HUES6 (cell line): ENCODE results near the gene KIRREL2.

Experiments used
- H3K27ac ChIP-seq: 2 replicates; pipeline ENCODE4 v1.7.0; 2013; ENCODE audit warnings: low read depth, mild to moderate bottlenecking, low read length, inconsistent platforms
- H3K27me3 ChIP-seq: 2 replicates; pipeline ENCODE4 v1.6.1; 2013; ENCODE audit warnings: low read length; ENCODE audit not compliant: control insufficient read depth, insufficient read depth
- H3K36me3 ChIP-seq: 2 replicates; pipeline ENCODE4 v1.6.1; 2013; ENCODE audit warnings: low read length; ENCODE audit not compliant: control insufficient read depth, insufficient read depth
- H3K4me1 ChIP-seq: 2 replicates; pipeline ENCODE4 v1.6.1; 2013; ENCODE audit warnings: low read length; ENCODE audit not compliant: control insufficient read depth, insufficient read depth
- H3K4me3 ChIP-seq: 2 replicates; pipeline ENCODE4 v1.5.1; 2013; ENCODE audit warnings: low read depth, low read length
- H3K9ac ChIP-seq: one replicate; pipeline ENCODE4 v1.6.1; 2013; ENCODE audit warnings: mild to moderate bottlenecking, low read length
- H3K9me3 ChIP-seq: 2 replicates; pipeline ENCODE4 v1.6.1; 2013; ENCODE audit warnings: low read depth, low read length; ENCODE audit not compliant: control insufficient read depth, insufficient read depth

Gene KIRREL2

DNA sequence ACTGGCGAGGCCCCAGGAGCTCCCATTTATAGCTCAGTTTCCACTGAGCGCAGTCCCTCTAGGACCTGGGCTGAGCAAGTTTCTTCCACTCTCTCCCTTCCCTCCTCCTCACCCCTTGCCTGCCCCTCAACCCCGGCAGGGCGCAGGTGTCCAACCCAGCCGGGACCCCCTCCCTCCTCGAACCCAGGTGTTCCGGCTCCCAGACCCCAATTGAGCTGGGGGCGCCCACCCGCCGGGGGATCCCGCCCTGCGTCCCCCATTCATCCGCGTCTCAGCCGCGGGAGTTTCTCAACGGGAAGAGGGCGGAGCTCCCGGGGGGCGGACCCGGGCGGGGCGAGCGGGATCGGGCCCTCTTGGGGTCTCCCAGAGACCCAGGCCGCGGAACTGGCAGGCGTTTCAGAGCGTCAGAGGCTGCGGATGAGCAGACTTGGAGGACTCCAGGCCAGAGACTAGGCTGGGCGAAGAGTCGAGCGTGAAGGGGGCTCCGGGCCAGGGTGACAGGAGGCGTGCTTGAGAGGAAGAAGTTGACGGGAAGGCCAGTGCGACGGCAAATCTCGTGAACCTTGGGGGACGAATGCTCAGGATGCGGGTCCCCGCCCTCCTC is at the start of gene KIRREL2:
Gene KIRREL2 (plus strand): TSS at position 366 of the 604 bp plus-strand sequence. CDS start 209 bp downstream, at position 575.
- H3K9me3 ChIP-seq, result no peaks in the 10 kb centered on the region
- H3K36me3 ChIP-seq, result no peaks in the 10 kb centered on the region
- peaks cover 96% of the 10 kb centered on the region for H3K27me3 ChIP-seq
- no peak within 1 kb of the TSS for H3K9ac ChIP-seq
- H3K4me3 ChIP-seq, result peak within 1 kb of the TSS; percentile 70
- peaks cover 17% of the 10 kb centered on the region for H3K4me1 ChIP-seq
- H3K27ac ChIP-seq, result no peak within 1 kb of the TSS

DNA sequence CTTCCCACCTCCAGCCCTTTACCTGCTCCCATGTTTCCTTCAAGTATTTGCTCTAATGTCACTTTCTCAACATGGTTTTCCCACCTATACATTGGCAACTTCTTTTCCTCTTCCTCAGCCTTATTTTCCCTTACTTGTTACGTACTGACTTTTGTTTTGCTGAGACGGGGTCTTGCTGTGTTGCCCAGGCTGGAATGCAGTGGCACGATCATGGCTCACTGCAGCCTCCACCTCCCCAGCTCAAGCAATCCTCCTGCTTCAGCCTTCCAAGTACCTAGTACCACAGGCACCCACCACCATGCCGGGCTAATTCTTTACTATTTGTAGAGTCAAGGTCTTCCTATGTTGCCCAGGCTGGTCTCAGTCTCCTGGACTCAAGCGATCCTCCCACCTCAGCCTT is 49.1 kb upstream of the KIRREL2 start:
- Histone ChIP-seq H3K27me3 (no peaks in the 10 kb centered on the region; the same call in 1 of the 2 replicates), H3K27ac (no peak overlapping the region), H3K36me3 (no peaks in the 10 kb centered on the region), H3K4me3 (no peak overlapping the region), H3K4me1 (0 out of 2 replicates have a peak, but pooled peaks cover 5% of the 10 kb centered on the region), H3K9me3 (no peaks in the 10 kb centered on the region), H3K9ac (no peak overlapping the region)

DNA sequence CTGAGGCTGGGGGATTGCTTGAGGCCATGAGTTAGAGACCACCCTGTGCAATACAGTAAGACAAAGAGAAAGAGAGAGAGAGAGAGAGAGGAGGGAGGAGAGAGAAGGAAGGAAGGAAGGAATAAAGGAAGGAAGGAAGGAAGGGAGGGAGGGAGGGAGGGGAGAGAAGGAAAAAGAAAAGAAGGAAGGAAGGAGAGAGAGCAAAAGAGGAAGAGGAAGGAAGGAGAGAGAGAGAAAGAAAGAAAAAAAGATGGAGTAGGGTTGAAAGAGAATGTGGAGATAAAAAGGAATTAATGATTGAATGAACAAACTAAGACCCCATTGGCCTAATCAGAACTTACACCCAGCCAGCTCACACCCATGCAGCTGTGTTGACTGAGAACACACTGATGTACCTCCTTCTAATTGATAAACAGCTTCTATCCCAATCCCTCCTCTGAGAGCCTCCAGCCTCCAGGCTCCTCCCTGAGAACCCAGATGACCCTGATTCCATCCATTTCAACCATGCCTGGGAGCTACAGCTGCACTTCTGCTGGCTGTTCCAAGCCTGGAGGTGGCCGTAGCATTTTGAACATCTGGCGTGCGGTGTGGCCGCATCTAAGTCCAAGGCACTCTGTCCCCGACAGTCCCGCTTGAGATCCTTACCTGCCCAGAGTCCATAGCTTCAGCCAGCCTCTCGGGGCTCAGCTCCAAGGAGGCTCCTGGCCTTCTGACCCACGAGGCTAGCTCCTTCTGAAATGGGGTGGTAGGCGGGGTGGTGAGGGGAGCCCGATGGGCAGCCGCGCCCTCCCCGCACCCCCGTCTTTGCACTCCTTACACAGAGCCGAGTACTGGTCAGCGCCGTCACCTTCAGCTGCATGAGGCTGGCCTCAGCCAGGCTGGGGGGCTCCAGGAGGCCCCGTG is 45.1 kb upstream of the KIRREL2 start:
- Histone ChIP-seq H3K9me3 (no peaks in the 10 kb centered on the region), H3K4me3 (no peak overlapping the region), H3K4me1 (peaks cover 11% of the 10 kb centered on the region; the same call in 1 of the 2 replicates), H3K27ac (no peak overlapping the region), H3K36me3 (no peaks in the 10 kb centered on the region), H3K27me3 (no peaks in the 10 kb centered on the region; the same call in 1 of the 2 replicates), H3K9ac (no peak overlapping the region)

DNA sequence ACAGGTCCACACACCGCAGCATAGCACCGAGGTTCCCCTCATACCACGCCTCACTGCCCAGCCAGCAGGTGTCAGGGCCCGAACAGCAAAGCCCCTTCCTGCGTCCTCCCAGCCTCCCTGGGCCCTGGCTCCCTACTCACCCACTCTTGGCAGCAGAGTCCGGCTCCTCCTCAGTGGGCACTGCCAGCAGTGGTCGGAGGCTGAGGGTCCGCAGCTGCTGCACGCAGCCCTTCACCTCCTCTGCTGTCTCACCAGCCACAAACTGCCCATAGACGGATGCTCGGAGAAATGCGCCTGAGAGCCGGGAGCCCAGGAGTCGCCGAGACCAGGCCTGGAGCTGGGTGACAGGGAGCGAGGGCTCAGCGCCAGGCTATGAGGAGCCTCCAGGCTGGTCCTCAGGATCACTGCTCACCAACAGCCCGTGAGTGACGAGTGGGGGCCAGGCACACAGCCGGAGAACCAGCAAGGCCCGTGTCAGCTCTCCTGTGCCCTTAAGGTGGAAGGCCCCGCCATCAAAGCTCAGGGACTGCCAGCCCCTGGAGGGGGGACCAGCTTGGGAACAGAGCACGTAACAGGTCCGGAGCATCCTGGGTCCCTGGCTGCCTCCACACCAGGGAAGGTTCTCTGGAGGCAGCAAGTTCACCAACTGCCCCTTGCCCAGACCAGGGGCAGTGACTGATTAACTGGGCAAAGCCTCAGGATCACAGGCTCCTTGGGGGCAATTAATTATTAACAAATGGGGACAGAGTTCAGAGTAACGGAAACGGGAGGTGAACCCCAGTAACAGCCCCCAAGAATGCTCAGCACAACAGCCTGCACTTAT is 44.3 kb upstream of the KIRREL2 start, which contains the start of gene PRODH2:
Gene PRODH2 (minus strand): TSS at position 626 of the 823 bp plus-strand sequence. CDS start 40 bp downstream, at position 586.
- Histone ChIP-seq H3K27me3 (no peaks in the 10 kb centered on the region; the same call in 1 of the 2 replicates), H3K36me3 (no peaks in the 10 kb centered on the region), H3K4me1 (peaks cover 13% of the 10 kb centered on the region; the same call in 1 of the 2 replicates)

DNA sequence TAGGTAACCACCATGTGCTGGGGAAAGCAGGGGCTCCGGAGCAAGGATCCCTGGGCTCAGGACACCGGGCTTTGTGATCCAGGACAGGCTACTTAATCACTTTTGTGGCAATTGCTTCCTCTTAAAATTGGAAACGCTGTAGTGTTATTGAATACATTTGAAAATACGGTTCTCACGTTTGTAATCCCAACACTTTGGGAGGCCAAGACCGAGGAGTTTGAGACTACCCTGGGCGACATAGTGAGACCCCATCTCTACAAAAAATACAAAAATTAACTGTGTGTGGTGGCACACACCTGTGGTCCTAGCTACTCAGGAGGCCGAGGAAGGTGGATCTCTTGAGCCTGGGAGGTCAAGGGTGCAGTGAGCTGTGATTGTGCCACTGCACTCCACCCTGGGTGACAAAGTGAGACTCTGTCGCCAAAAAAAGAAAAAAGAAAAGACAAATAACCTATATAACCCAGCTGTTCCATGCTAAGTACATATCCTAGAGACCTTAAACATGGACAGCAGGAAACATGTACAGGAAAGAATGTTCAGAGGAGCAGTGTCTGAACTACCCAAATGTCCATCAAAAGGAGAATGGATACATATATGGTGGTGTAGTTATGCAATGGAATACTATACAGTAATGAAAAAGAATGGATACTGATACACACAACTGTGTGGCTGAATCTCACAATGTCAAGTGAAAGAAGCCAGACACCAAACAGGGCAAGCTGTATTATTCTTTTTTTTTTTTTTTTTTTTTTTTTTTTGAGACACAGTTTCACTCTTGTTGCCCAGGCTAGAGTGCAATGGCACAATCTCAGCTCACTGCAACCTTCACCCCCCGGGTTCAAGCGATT is 43.4 kb upstream of the KIRREL2 start:
- no peak overlapping the region for H3K4me3 ChIP-seq
- no peaks in the 10 kb centered on the region for H3K9me3 ChIP-seq
- H3K27ac ChIP-seq, result no peak overlapping the region
- no peaks in the 10 kb centered on the region for H3K36me3 ChIP-seq
- no peaks in the 10 kb centered on the region; the same call in 1 of the 2 replicates for H3K27me3 ChIP-seq
- H3K4me1 ChIP-seq, result peaks cover 10% of the 10 kb centered on the region; the same call in 1 of the 2 replicates
- no peak overlapping the region for H3K9ac ChIP-seq

More for the DNA sequence above, 44.3 kb upstream of the KIRREL2 start, which contains the start of gene PRODH2:
- H3K27ac ChIP-seq, result no peak within 1 kb of the TSS
- H3K9ac ChIP-seq, result no peak within 1 kb of the TSS
- H3K4me3 ChIP-seq, result no peak within 1 kb of the TSS
- no peaks in the 10 kb centered on the region for H3K9me3 ChIP-seq

DNA sequence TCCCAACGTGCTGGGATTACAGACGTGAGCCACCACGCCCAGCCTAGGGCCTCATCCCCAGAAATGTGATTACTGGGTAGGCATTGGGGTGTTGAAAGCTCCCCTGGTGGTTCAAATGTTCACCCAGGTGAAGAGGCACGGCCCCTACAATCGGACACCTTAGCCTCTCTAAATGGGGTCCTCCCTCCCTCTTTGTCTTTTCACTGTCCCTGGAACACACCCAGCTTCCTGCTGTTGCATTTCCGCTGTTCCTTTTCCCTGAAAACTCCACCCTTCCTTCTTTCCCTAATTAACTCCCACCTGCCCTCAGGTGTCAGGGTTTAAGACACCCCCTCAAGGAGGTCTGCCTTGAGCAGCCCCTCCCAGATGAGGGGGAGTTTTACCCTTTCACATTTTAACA is 40.4 kb upstream of the KIRREL2 start:
- no peaks in the 10 kb centered on the region for H3K9me3 ChIP-seq
- peak overlapping the region; percentile 16; the same call in 1 of the 2 replicates for H3K27ac ChIP-seq
- peaks cover 12% of the 10 kb centered on the region; the same call in 1 of the 2 replicates for H3K4me1 ChIP-seq
- H3K27me3 ChIP-seq, result no peaks in the 10 kb centered on the region
- peak overlapping the region; percentile 17 for H3K9ac ChIP-seq
- no peak overlapping the region for H3K4me3 ChIP-seq
- no peaks in the 10 kb centered on the region for H3K36me3 ChIP-seq

DNA sequence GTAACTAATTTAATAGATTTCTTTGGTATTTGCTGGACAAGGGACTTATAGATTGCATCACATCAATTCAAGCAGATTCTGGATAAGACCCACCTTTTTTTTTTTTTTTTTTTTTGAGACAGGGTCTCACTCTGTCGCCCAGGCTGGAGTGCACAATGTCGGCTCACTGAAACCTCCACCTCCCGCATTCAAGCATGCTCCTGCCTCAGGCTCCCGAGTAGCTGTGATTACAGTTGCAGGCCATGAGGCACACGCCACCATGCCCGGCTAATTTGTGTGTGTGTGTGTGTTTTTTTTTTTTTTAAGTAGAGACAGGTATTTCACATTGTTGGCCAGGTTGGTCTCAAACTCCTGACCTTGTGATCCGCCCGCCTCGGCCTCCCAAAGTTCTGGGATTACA is 39.9 kb upstream of the KIRREL2 start:
- Histone ChIP-seq H3K4me1 (peaks cover 12% of the 10 kb centered on the region; the same call in 1 of the 2 replicates), H3K36me3 (no peaks in the 10 kb centered on the region), H3K9me3 (no peaks in the 10 kb centered on the region), H3K27ac (peak overlapping the region; percentile 16; the same call in 1 of the 2 replicates), H3K9ac (no peak overlapping the region), H3K4me3 (no peak overlapping the region), H3K27me3 (no peaks in the 10 kb centered on the region)

DNA sequence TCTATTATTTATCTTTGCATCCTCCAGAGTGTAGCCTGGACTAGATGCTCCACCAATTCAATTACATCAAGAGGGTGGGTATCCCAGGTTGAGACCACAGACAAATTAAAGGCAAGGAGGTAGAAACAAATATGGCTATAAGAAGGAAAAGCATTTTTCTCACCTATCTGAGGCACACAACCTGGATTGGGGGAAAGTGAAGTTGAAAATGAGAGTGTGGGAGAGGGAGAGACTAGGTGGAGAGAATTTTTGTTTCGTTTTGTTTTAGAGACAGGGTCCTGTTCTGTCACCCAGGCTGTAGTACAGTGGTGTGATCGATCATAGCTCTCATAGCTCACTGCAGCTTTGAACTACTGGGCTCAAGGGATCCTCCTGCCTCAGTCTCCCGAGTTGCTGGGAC is 38.3 kb upstream of the KIRREL2 start:
- Histone ChIP-seq H3K9ac (no peak overlapping the region), H3K36me3 (no peaks in the 10 kb centered on the region), H3K4me1 (peaks cover 12% of the 10 kb centered on the region; the same call in 1 of the 2 replicates), H3K4me3 (no peak overlapping the region), H3K9me3 (no peaks in the 10 kb centered on the region), H3K27ac (no peak overlapping the region), H3K27me3 (no peaks in the 10 kb centered on the region)

DNA sequence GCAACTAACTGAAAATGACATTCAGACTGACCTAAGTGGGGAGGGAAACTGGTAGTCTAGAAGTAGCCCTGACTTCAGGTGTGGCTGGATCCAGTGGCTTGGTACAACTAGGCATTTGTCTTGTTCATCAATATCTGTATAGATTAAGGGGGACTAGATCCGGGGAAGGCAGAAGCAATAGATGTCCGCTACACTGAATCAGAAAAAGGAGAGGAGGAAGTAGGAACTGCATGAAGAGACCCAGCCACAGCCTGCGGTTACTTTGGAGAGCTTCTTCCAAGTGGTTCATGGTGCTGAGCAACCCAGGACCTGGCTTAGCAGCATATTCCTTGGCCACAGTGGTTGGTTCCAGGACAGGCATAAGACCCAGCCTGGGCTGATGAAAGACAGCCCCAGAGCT is 34.1 kb upstream of the KIRREL2 start:
- peaks cover 11% of the 10 kb centered on the region; the same call in 1 of the 2 replicates for H3K27me3 ChIP-seq

DNA sequence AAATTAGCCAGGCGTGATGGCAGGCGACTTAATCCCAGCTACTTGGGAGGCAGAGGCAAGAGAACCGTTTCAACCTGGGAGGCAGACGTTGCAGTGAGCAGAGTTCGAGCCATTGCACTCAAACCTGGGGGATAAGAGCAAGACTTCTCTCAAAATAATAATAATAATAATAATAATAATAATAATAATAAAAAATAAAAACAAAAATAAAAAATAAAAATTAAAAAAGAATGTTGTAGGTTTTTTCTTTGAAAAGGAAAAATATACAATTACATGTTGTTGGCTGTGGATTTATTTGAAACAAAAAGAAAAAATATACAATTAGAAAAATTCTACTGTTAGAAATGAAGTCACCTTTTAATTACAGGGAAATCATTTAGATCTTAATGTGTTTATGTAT is 32.6 kb upstream of the KIRREL2 start:
- Histone ChIP-seq H3K9me3 (no peaks in the 10 kb centered on the region), H3K27ac (no peak overlapping the region), H3K27me3 (peaks cover 16% of the 10 kb centered on the region; the same call in 1 of the 2 replicates), H3K4me3 (no peak overlapping the region), H3K36me3 (no peaks in the 10 kb centered on the region), H3K9ac (no peak overlapping the region), H3K4me1 (peaks cover 7% of the 10 kb centered on the region; the same call in 1 of the 2 replicates)

More for the DNA sequence above, 34.1 kb upstream of the KIRREL2 start:
- Histone ChIP-seq H3K9me3 (no peaks in the 10 kb centered on the region), H3K4me3 (no peak overlapping the region), H3K36me3 (no peaks in the 10 kb centered on the region), H3K4me1 (peaks cover 4% of the 10 kb centered on the region; the same call in 1 of the 2 replicates), H3K27ac (no peak overlapping the region), H3K9ac (no peak overlapping the region)
